ENCODE data around the gene CSNK2B. TPM values are rescaled to one million over a fixed set of nuclear protein-coding genes. Genes with fewer than 3 reads are reported as not detected.
A peak's percentile ranks its signal among the peaks of the same experiment; 100 is the strongest.

The CSNK2B gene
- total and polyA plus RNA-seq, 9 of the 15 experiments (the other 6 are each of a cell fraction or from before 2014, with no cell fraction given): 120 to 1,126 (median 529) TPM

DNA sequence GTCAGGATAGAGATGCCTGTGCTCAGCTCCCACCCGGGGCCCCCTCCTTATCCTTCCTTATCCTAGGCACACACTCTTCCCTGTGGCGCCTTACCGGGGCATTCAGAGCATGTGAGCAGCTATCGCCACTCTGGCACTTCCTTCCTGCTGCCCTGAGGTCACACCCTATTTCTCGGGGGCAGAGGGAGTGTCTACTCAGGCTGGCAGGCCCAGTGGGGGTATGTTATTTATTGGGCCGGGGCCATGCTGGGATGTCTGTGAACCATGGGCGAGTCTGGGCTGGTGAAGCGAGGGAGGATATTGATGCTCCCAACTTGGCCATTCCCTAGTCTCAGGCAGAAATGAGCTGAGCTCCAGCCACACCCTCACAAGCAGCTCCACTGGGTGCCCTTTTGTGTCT is 45.4 kb downstream of the CSNK2B start (continued):
- TF ChIP-seq, protein P1, sequence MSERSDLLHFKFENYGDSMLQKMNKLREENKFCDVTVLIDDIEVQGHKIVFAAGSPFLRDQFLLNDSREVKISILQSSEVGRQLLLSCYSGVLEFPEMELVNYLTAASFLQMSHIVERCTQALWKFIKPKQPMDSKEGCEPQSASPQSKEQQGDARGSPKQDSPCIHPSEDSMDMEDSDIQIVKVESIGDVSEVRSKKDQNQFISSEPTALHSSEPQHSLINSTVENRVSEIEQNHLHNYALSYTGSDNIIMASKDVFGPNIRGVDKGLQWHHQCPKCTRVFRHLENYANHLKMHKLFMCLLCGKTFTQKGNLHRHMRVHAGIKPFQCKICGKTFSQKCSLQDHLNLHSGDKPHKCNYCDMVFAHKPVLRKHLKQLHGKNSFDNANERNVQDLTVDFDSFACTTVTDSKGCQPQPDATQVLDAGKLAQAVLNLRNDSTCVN (CRISPR knock-in tag; IDR thresholded peaks at IDR 0.05): no peak
- TF ChIP-seq, protein P2, sequence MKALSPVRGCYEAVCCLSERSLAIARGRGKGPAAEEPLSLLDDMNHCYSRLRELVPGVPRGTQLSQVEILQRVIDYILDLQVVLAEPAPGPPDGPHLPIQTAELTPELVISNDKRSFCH (CRISPR knock-in tag; IDR thresholded peaks at IDR 0.05): no peak
- TF ChIP-seq, protein P2 (tag; IDR thresholded peaks at IDR 0.05): no peak
- TF ChIP-seq, protein P3, sequence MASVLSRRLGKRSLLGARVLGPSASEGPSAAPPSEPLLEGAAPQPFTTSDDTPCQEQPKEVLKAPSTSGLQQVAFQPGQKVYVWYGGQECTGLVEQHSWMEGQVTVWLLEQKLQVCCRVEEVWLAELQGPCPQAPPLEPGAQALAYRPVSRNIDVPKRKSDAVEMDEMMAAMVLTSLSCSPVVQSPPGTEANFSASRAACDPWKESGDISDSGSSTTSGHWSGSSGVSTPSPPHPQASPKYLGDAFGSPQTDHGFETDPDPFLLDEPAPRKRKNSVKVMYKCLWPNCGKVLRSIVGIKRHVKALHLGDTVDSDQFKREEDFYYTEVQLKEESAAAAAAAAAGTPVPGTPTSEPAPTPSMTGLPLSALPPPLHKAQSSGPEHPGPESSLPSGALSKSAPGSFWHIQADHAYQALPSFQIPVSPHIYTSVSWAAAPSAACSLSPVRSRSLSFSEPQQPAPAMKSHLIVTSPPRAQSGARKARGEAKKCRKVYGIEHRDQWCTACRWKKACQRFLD (CRISPR knock-in tag; IDR thresholded peaks at IDR 0.05): 0 out of 2 replicates have a peak, but pooled peaks have one; percentile 5
- peak; percentile 68 for TF ChIP-seq CBFA2T3 (IDR thresholded peaks at IDR 0.05)
- no peak for TF ChIP-seq ZNF140 (CRISPR knock-in tag; IDR thresholded peaks at IDR 0.05)
- TF ChIP-seq, protein P4, sequence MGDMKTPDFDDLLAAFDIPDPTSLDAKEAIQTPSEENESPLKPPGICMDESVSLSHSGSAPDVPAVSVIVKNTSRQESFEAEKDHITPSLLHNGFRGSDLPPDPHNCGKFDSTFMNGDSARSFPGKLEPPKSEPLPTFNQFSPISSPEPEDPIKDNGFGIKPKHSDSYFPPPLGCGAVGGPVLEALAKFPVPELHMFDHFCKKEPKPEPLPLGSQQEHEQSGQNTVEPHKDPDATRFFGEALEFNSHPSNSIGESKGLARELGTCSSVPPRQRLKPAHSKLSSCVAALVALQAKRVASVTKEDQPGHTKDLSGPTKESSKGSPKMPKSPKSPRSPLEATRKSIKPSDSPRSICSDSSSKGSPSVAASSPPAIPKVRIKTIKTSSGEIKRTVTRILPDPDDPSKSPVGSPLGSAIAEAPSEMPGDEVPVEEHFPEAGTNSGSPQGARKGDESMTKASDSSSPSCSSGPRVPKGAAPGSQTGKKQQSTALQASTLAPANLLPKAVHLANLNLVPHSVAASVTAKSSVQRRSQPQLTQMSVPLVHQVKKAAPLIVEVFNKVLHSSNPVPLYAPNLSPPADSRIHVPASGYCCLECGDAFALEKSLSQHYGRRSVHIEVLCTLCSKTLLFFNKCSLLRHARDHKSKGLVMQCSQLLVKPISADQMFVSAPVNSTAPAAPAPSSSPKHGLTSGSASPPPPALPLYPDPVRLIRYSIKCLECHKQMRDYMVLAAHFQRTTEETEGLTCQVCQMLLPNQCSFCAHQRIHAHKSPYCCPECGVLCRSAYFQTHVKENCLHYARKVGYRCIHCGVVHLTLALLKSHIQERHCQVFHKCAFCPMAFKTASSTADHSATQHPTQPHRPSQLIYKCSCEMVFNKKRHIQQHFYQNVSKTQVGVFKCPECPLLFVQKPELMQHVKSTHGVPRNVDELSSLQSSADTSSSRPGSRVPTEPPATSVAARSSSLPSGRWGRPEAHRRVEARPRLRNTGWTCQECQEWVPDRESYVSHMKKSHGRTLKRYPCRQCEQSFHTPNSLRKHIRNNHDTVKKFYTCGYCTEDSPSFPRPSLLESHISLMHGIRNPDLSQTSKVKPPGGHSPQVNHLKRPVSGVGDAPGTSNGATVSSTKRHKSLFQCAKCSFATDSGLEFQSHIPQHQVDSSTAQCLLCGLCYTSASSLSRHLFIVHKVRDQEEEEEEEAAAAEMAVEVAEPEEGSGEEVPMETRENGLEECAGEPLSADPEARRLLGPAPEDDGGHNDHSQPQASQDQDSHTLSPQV (IDR thresholded peaks at IDR 0.05): 0 out of 2 replicates have a peak, but pooled peaks have one; percentile 39
- TF ChIP-seq ETV1 (tag; conservative IDR thresholded peaks at IDR 0.05; ENCODE audit: low read depth): peak; percentile 36; the same call in 1 of the 2 replicates
- 0 out of 2 replicates have a peak, but pooled peaks have one; percentile 21 for TF ChIP-seq KLF1 (tag; IDR thresholded peaks at IDR 0.05)
- no peak for TF ChIP-seq PPARD (CRISPR knock-in tag; IDR thresholded peaks at IDR 0.05)
- no peak for TF ChIP-seq KDM2B (CRISPR knock-in tag; IDR thresholded peaks at IDR 0.05)
- no peak for TF ChIP-seq RBFOX2 (IDR thresholded peaks at IDR 0.05; ENCODE audit: low read depth, low read length)
- TF ChIP-seq, protein P5, sequence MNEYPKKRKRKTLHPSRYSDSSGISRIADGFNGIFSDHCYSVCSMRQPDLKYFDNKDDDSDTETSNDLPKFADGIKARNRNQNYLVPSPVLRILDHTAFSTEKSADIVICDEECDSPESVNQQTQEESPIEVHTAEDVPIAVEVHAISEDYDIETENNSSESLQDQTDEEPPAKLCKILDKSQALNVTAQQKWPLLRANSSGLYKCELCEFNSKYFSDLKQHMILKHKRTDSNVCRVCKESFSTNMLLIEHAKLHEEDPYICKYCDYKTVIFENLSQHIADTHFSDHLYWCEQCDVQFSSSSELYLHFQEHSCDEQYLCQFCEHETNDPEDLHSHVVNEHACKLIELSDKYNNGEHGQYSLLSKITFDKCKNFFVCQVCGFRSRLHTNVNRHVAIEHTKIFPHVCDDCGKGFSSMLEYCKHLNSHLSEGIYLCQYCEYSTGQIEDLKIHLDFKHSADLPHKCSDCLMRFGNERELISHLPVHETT (CRISPR knock-in tag; conservative IDR thresholded peaks at IDR 0.05 in 1 of 2, IDR thresholded peaks at IDR 0.05 in 1 of 2): no peak
